AG10803 (cell line): ENCODE measurements around the gene KCNC1.

Experiments
- DNase-seq: peaks from one replicate; pipeline ENCODE4 v3.0.0; 2010; ENCODE audit warnings: low read depth
- H3K4me3 ChIP-seq: 2 replicates; pipeline ENCODE4 v1.5.1; 2011; ENCODE audit warnings: mild to moderate bottlenecking, low read length, control low read depth
- TF ChIP-seq, protein P1 (sequence below): conservative IDR thresholded peaks from 2 replicates; pipeline ENCODE4 v1.5.1; 2011; ENCODE audit warnings: mild to moderate bottlenecking, low read length, control low read depth, inconsistent platforms

The KCNC1 gene

GRCh38 chr11:17700991-17701390 is 33.6 kb upstream of the KCNC1 start:
- H3K4me3 ChIP-seq, result no peak overlapping the region
- DNase-seq, result no peak
- TF ChIP-seq, protein P1, sequence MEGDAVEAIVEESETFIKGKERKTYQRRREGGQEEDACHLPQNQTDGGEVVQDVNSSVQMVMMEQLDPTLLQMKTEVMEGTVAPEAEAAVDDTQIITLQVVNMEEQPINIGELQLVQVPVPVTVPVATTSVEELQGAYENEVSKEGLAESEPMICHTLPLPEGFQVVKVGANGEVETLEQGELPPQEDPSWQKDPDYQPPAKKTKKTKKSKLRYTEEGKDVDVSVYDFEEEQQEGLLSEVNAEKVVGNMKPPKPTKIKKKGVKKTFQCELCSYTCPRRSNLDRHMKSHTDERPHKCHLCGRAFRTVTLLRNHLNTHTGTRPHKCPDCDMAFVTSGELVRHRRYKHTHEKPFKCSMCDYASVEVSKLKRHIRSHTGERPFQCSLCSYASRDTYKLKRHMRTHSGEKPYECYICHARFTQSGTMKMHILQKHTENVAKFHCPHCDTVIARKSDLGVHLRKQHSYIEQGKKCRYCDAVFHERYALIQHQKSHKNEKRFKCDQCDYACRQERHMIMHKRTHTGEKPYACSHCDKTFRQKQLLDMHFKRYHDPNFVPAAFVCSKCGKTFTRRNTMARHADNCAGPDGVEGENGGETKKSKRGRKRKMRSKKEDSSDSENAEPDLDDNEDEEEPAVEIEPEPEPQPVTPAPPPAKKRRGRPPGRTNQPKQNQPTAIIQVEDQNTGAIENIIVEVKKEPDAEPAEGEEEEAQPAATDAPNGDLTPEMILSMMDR, result no peak

DNA sequence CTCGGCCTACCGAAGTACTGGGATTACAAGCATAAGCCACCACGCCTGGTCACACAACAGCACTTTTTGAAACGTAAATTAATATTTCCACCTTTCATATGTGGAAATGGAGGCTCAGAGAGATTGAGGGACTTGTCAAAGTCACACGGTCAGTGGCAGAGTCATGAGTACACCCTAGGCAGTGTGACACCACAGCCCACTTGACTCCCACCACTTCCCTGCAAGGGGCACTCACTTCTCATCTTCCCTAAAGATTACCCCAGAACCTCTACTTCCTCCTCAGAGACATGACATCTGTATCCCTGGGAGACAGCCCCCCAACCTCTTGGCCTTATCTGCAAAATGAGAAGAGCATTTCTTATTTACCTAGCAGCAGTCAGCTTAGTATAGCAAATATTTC is 31.7 kb upstream of the KCNC1 start:
- DNase-seq, result no peak
- TF ChIP-seq, protein P1, result no peak
- H3K4me3 ChIP-seq, result no peak overlapping the region

DNA sequence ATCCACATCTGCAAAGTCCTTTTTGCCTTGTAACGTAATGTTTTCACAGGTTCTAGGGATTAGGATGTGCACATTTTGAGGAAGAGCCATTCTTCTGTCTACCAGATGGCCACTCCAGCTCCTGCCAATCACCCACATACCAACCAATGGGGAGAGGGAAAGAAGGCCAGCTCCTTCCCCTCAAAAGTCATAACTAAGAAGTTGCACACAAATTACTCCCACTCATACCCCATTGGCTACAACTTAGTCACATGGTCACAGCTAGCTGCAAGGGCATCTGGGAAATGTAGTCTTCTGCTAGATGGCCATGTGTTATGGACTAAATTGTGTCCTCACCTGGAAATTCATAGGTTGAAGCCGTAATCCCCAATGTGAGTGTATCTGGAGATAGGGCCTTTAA is 30.6 kb upstream of the KCNC1 start:
- TF ChIP-seq, protein P1, result no peak
- peak; percentile 10 for DNase-seq
- no peak overlapping the region for H3K4me3 ChIP-seq

DNA sequence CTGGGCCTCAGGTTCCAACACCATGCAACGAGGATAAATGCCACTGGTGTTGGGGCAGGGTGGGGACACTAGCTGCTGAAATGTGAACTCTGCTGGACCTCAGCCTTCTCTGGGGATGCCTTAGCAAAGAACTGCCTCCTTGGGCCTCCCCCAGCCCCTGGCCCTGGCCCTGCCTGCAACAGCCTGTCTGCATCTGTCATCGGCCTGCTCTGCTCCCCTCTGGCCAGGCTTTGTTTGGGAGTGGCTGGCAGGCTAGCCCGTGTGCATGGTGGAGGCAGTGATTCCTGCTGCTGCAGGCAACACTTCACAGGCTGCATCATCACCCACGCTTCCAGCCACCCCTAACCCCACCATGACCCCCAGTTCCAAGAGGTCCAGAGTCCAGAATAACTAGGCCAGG is 26.8 kb upstream of the KCNC1 start:
- DNase-seq, result no peak
- TF ChIP-seq, protein P1, result no peak
- H3K4me3 ChIP-seq, result no peak overlapping the region

DNA sequence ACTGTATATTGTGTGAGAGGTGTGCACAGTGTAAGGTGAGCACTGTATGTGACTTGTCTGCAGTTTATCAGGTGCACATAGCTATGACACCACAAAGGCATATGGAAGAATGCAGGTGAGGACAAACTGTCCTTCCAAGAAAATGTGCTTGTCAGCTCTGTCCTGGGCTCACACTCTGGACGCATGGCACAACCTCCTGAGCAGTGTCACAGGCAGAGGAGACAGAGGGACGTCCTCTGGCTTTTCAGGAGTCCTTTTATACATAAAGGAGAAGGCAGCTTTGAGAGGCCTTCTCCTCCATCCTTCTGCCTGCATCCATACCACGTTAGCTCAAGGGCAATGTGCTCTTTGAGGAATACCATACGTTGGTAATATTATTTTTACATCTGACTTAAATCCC is 22.7 kb upstream of the KCNC1 start:
- no peak overlapping the region for H3K4me3 ChIP-seq
- no peak for DNase-seq
- TF ChIP-seq, protein P1, result no peak

DNA sequence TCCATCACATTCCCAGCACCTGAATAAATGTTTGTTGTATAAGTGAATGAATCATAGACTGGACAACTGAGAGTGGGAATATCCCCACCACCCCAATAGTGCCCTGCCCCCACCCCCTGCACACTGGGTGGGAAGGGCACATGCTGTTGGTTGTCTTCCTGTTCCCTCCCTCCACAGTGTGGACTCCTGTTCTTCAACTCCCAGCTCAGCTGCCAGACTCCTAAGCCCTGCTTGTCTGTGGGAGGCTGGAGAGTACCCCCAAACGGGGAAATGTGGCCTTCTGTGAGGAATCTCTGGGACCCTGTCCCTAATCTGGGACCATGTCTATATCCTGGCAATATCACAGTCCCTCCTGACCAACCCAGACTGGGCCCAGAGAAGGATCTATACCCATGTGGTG is 20.7 kb upstream of the KCNC1 start:
- DNase-seq, result no peak
- TF ChIP-seq, protein P1, result no peak
- H3K4me3 ChIP-seq, result no peak overlapping the region

GRCh38 chr11:17714356-17714854 is 20.2 kb upstream of the KCNC1 start:
- no peak for DNase-seq
- H3K4me3 ChIP-seq, result no peak overlapping the region
- TF ChIP-seq, protein P1, result no peak
